Measurements from ENCODE around the gene PDE4D.

- TF ChIP-seq CTCF (IDR thresholded peaks at IDR 0.05; ENCODE audit: insufficient read depth, low read length) (no peak), REST (IDR thresholded peaks at IDR 0.05; ENCODE audit: insufficient replicate concordance, low read depth) (no peak), POLR2AphosphoS5 (IDR thresholded peaks at IDR 0.05; ENCODE audit: low read depth) (no peak), GABPA (IDR thresholded peaks at IDR 0.05; ENCODE audit: low read depth) (no peak)
These were observed 335.0 kb downstream of the PDE4D start for GRCh38 chr5:59558501-59558900.
